ENCODE data around the gene SLC22A12. TPM values are rescaled to one million over a fixed set of nuclear protein-coding genes. Genes with fewer than 3 reads are reported as not detected.

Gene SLC22A12
- total and polyA plus RNA-seq, 7 donors, result not detected

- DNase-seq, result peak; percentile 50
- H3K36me3 ChIP-seq, result no peaks in the 10 kb centered on the region
- H3K9me3 ChIP-seq, result no peaks in the 10 kb centered on the region
- 87 to 89% methylated on average over 8 of the region's 8 CpGs for WGBS, 2 donors
- TF ChIP-seq POLR2AphosphoS5 (IDR thresholded peaks at IDR 0.05) (no peak), CTCF (IDR thresholded peaks at IDR 0.05) (no peak), POLR2A (IDR thresholded peaks at IDR 0.05) (no peak), EP300 (IDR thresholded peaks at IDR 0.05) (no peak)
- no peak overlapping the region for H3K4me3 ChIP-seq
- intact Hi-C loops (cut with DNase I), result no loop called here
- no peaks in the 10 kb centered on the region for H3K4me1 ChIP-seq
- H3K27ac ChIP-seq, result no peak overlapping the region
- H3K27me3 ChIP-seq, result no peaks in the 10 kb centered on the region
Observed at GRCh38 chr11:64569300-64569970, 21.6 kb upstream of the SLC22A12 start.

DNA sequence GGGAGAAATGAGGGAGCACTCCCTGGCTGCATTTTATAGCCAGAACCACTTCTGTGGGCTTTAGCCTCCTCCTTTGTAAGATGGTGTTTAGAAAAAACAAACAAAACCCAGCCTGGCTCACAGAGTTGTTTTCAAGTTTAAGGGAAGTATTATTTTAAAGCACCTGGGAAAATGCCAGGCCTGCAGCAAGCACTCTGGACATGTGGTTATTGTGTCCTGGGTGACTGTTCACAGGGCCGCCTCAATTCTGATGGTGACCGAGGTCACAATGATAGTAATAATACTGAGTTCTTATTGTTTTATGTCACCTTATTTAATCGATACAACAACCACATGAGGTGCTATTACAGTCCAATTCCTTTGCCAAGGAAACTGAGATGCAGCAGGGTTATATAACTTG is 20.7 kb upstream of the SLC22A12 start:
- Histone ChIP-seq H3K4me1 (no peaks in the 10 kb centered on the region), H3K36me3 (no peaks in the 10 kb centered on the region), H3K27me3 (no peaks in the 10 kb centered on the region), H3K9me3 (no peaks in the 10 kb centered on the region), H3K27ac (no peak overlapping the region), H3K4me3 (no peak overlapping the region)
- no peak for DNase-seq
- intact Hi-C loops (cut with DNase I), result no loop called here
- 25 to 64% methylated on average over 3 of the region's 3 CpGs for WGBS, 2 donors
- no peak for TF ChIP-seq EP300 (IDR thresholded peaks at IDR 0.05)
- no peak for TF ChIP-seq POLR2AphosphoS5 (IDR thresholded peaks at IDR 0.05)
- TF ChIP-seq POLR2A (IDR thresholded peaks at IDR 0.05), result no peak
- no peak for TF ChIP-seq CTCF (IDR thresholded peaks at IDR 0.05)

GRCh38 chr11:64571050-64571409 is 20.0 kb upstream of the SLC22A12 start:
- intact Hi-C loops (cut with DNase I), result no loop called here
- TF ChIP-seq POLR2AphosphoS5 (IDR thresholded peaks at IDR 0.05), result no peak
- TF ChIP-seq CTCF (IDR thresholded peaks at IDR 0.05), result no peak
- TF ChIP-seq EP300 (IDR thresholded peaks at IDR 0.05), result no peak
- TF ChIP-seq POLR2A (IDR thresholded peaks at IDR 0.05), result no peak
- DNase-seq, result peak; percentile 21

GRCh38 chr11:64571410-64572091 is 19.5 kb upstream of the SLC22A12 start:
- TF ChIP-seq EP300 (IDR thresholded peaks at IDR 0.05) (no peak), POLR2AphosphoS5 (IDR thresholded peaks at IDR 0.05) (no peak), POLR2A (IDR thresholded peaks at IDR 0.05) (no peak), CTCF (IDR thresholded peaks at IDR 0.05) (no peak)
- Histone ChIP-seq H3K27me3 (no peaks in the 10 kb centered on the region), H3K36me3 (no peaks in the 10 kb centered on the region), H3K27ac (no peak overlapping the region), H3K9me3 (no peaks in the 10 kb centered on the region), H3K4me3 (no peak overlapping the region), H3K4me1 (no peaks in the 10 kb centered on the region)
- WGBS, 2 donors, result 26 to 69% methylated on average over 22 of the region's 22 CpGs
- DNase-seq, result no peak
- intact Hi-C loops (cut with DNase I), result no loop called here

More at GRCh38 chr11:64571050-64571409, 20.0 kb upstream of the SLC22A12 start:
- H3K4me1 ChIP-seq, result no peaks in the 10 kb centered on the region
- no peaks in the 10 kb centered on the region for H3K27me3 ChIP-seq
- 88 to 90% methylated on average over 11 of the region's 11 CpGs for WGBS, 2 donors
- H3K4me3 ChIP-seq, result no peak overlapping the region
- H3K36me3 ChIP-seq, result no peaks in the 10 kb centered on the region
- no peaks in the 10 kb centered on the region for H3K9me3 ChIP-seq
- H3K27ac ChIP-seq, result no peak overlapping the region
